Activated naive CD4-positive, alpha-beta T cell treated with anti-CD3 and anti-CD28 coated beads for 36 hours (primary cell): Measurements from ENCODE around the gene VBP1. TPM values are rescaled to one million over a fixed set of nuclear protein-coding genes. Genes with fewer than 3 reads are reported as not detected.

Source experiments
- CTCF ChIA-PET: fragments of 350-600 bp; sonication (Branson Sonifier 250); formaldehyde crosslinking; loops from one replicate; lab custom pipeline; 2021; ENCODE audit warnings: antibody characterized with exemption; lab: Charles Lee
- DNase-seq: peaks from one replicate; pipeline ENCODE4 v3.0.0-alpha.2; 2020
- H3K27ac Mint-ChIP-seq: one replicate; pipeline ENCODE4 v1.8.0; 2021; ENCODE audit warnings: mild to moderate bottlenecking, mixed read lengths
- H3K27me3 Mint-ChIP-seq: one replicate; pipeline ENCODE4 v1.8.0; 2021; ENCODE audit warnings: low read depth, mixed read lengths
- H3K36me3 Mint-ChIP-seq: one replicate; pipeline ENCODE4 v1.8.0; 2021; ENCODE audit warnings: low read depth, mixed read lengths
- H3K4me1 Mint-ChIP-seq: one replicate; pipeline ENCODE4 v1.8.0; 2021; ENCODE audit warnings: low read depth, mixed read lengths
- H3K4me3 Mint-ChIP-seq: one replicate; pipeline ENCODE4 v1.8.0; 2021; ENCODE audit warnings: mild to moderate bottlenecking, moderate library complexity, mixed read lengths
- H3K9me3 Mint-ChIP-seq: one replicate; pipeline ENCODE4 v1.8.0; 2021; ENCODE audit warnings: mixed read lengths
- intact Hi-C: fragments of 100-400 bp; cut with micrococcal nuclease; formaldehyde crosslinking; loops from one replicate; pipeline ENCODE4 v1.15.1; 2023
- total RNA-seq, 2 experiments: library from RNA; stranded (reverse); gene quantifications; one replicate each; pipeline ENCODE4 v1.2.3, GENCODE V29; 2021

Gene VBP1
- total RNA-seq, 2 experiments from 2014 or later = 106 to 110 TPM

GRCh38 chrX:155225774-155226173, 9.5 kb downstream of the VBP1 start:
- peaks cover 35% of the 10 kb centered on the region for H3K36me3 Mint-ChIP-seq
- intact Hi-C loops = no loop called here
- no peak overlapping the region for H3K4me3 Mint-ChIP-seq
- H3K27me3 Mint-ChIP-seq = no peaks in the 10 kb centered on the region
- CTCF ChIA-PET = no interaction called here
- DNase-seq = no peak
- H3K4me1 Mint-ChIP-seq = peaks cover 18% of the 10 kb centered on the region
- H3K9me3 Mint-ChIP-seq = no peaks in the 10 kb centered on the region
- H3K27ac Mint-ChIP-seq = no peak overlapping the region

GRCh38 chrX:155231163-155231562, 14.9 kb downstream of the VBP1 start:
- no peak overlapping the region for H3K4me3 Mint-ChIP-seq
- H3K9me3 Mint-ChIP-seq = no peaks in the 10 kb centered on the region
- no peaks in the 10 kb centered on the region for H3K27me3 Mint-ChIP-seq
- peak overlapping the region; percentile 46 for H3K27ac Mint-ChIP-seq
- peaks cover 20% of the 10 kb centered on the region for H3K36me3 Mint-ChIP-seq
- CTCF ChIA-PET = no interaction called here
- intact Hi-C loops = no loop called here
- DNase-seq = no peak
- peaks cover 21% of the 10 kb centered on the region for H3K4me1 Mint-ChIP-seq

GRCh38 chrX:155235891-155236290, 19.6 kb downstream of the VBP1 start:
- Mint-ChIP-seq H3K36me3 (peaks cover 16% of the 10 kb centered on the region), H3K4me1 (peaks cover 9% of the 10 kb centered on the region), H3K4me3 (no peak overlapping the region), H3K27ac (no peak overlapping the region), H3K27me3 (no peaks in the 10 kb centered on the region), H3K9me3 (no peaks in the 10 kb centered on the region)
- intact Hi-C loops = no loop called here
- CTCF ChIA-PET = no interaction called here
- DNase-seq = no peak

- CTCF ChIA-PET = no interaction called here
- peaks cover 3% of the 10 kb centered on the region for H3K4me1 Mint-ChIP-seq
- DNase-seq = no peak
- no peak overlapping the region for H3K4me3 Mint-ChIP-seq
- H3K27ac Mint-ChIP-seq = no peak overlapping the region
- H3K9me3 Mint-ChIP-seq = no peaks in the 10 kb centered on the region
- H3K27me3 Mint-ChIP-seq = no peaks in the 10 kb centered on the region
- intact Hi-C loops = no loop called here
- peaks cover 10% of the 10 kb centered on the region for H3K36me3 Mint-ChIP-seq
Measured at GRCh38 chrX:155237719-155238118, 21.5 kb downstream of the VBP1 start.

- Mint-ChIP-seq H3K9me3 (no peaks in the 10 kb centered on the region), H3K4me3 (no peak overlapping the region), H3K27ac (no peak overlapping the region), H3K36me3 (peaks cover 7% of the 10 kb centered on the region), H3K27me3 (no peaks in the 10 kb centered on the region), H3K4me1 (no peaks in the 10 kb centered on the region)
- CTCF ChIA-PET = no interaction called here
- no peak for DNase-seq
- intact Hi-C loops = no loop called here
Measured at GRCh38 chrX:155242300-155242699, 26.0 kb downstream of the VBP1 start.

GRCh38 chrX:155246748-155247147, 30.5 kb downstream of the VBP1 start:
- no peaks in the 10 kb centered on the region for H3K9me3 Mint-ChIP-seq
- no peak overlapping the region for H3K4me3 Mint-ChIP-seq
- intact Hi-C loops = no loop called here
- H3K36me3 Mint-ChIP-seq = no peaks in the 10 kb centered on the region
- H3K4me1 Mint-ChIP-seq = no peaks in the 10 kb centered on the region
- no peaks in the 10 kb centered on the region for H3K27me3 Mint-ChIP-seq
- no peak for DNase-seq
- no peak overlapping the region for H3K27ac Mint-ChIP-seq
- CTCF ChIA-PET = no interaction called here

- H3K36me3 Mint-ChIP-seq = no peaks in the 10 kb centered on the region
- no peaks in the 10 kb centered on the region for H3K27me3 Mint-ChIP-seq
- H3K9me3 Mint-ChIP-seq = no peaks in the 10 kb centered on the region
- H3K4me1 Mint-ChIP-seq = no peaks in the 10 kb centered on the region
- no peak overlapping the region for H3K27ac Mint-ChIP-seq
- no peak for DNase-seq
- no peak overlapping the region for H3K4me3 Mint-ChIP-seq
- CTCF ChIA-PET = no interaction called here
- intact Hi-C loops = no loop called here
Measured at GRCh38 chrX:155247497-155247896, 31.2 kb downstream of the VBP1 start.

- no peaks in the 10 kb centered on the region for H3K4me1 Mint-ChIP-seq
- H3K9me3 Mint-ChIP-seq = no peaks in the 10 kb centered on the region
- intact Hi-C loops = no loop called here
- no peak for DNase-seq
- no peaks in the 10 kb centered on the region for H3K36me3 Mint-ChIP-seq
- H3K4me3 Mint-ChIP-seq = no peak overlapping the region
- H3K27me3 Mint-ChIP-seq = no peaks in the 10 kb centered on the region
- no peak overlapping the region for H3K27ac Mint-ChIP-seq
- CTCF ChIA-PET = no interaction called here
Measured at GRCh38 chrX:155251391-155251790, 35.1 kb downstream of the VBP1 start.

GRCh38 chrX:155259752-155260151, 43.5 kb downstream of the VBP1 start:
- H3K9me3 Mint-ChIP-seq = no peaks in the 10 kb centered on the region
- H3K36me3 Mint-ChIP-seq = peaks cover 4% of the 10 kb centered on the region
- H3K4me3 Mint-ChIP-seq = no peak overlapping the region
- CTCF ChIA-PET = interaction anchor here (1.1 kb wide), 1 partner anchor 341 kb away, joined by 3 read pairs; no protein-coding TSS in a partner anchor
- intact Hi-C loops = loop anchor here (5.0 to 10.0 kb wide), 4 partner anchors 355 to 623 kb away; partner anchors contain the start of genes MPP1, SPRY3, TMLHE and VAMP7
- no peak overlapping the region for H3K27ac Mint-ChIP-seq
- H3K27me3 Mint-ChIP-seq = no peaks in the 10 kb centered on the region
- no peak for DNase-seq
- peaks cover 16% of the 10 kb centered on the region for H3K4me1 Mint-ChIP-seq

GRCh38 chrX:155262970-155263754, 46.9 kb downstream of the VBP1 start:
- CTCF ChIA-PET = no interaction called here
- peak overlapping the region; percentile 93 for H3K27ac Mint-ChIP-seq
- peaks cover 17% of the 10 kb centered on the region for H3K4me1 Mint-ChIP-seq
- H3K27me3 Mint-ChIP-seq = no peaks in the 10 kb centered on the region
- intact Hi-C loops = loop anchor here (5.0 to 10.0 kb wide), 4 partner anchors 352 to 619 kb away; partner anchors contain the start of genes MPP1, SPRY3, TMLHE and VAMP7
- H3K36me3 Mint-ChIP-seq = peaks cover 4% of the 10 kb centered on the region
- peak overlapping the region; percentile 86 for H3K4me3 Mint-ChIP-seq
- peak; percentile 22 for DNase-seq
- H3K9me3 Mint-ChIP-seq = no peaks in the 10 kb centered on the region

GRCh38 chrX:155263854-155264628, 47.8 kb downstream of the VBP1 start, which contains the start of gene RAB39B:
TSS of gene RAB39B (minus strand) at chrX:155264491. CDS start at chrX:155264288, 203 bp downstream.
- Mint-ChIP-seq H3K36me3 (peaks cover 4% of the 10 kb centered on the region), H3K4me3 (peak within 1 kb of the TSS; percentile 86), H3K27me3 (no peaks in the 10 kb centered on the region), H3K9me3 (no peaks in the 10 kb centered on the region), H3K4me1 (peaks cover 19% of the 10 kb centered on the region), H3K27ac (peak within 1 kb of the TSS; percentile 93)
- peak; percentile 86 for DNase-seq
- intact Hi-C loops = loop anchor here (1.0 to 10.0 kb wide), 6 partner anchors 15 to 618 kb away; partner anchors contain the start of genes MPP1, SPRY3, TMLHE and VAMP7
- CTCF ChIA-PET = no interaction called here

- peaks cover 11% of the 10 kb centered on the region for H3K4me1 Mint-ChIP-seq
- peaks cover 5% of the 10 kb centered on the region for H3K9me3 Mint-ChIP-seq
- peaks cover 1% of the 10 kb centered on the region for H3K36me3 Mint-ChIP-seq
- no peaks in the 10 kb centered on the region for H3K27me3 Mint-ChIP-seq
- DNase-seq = no peak
- H3K4me3 Mint-ChIP-seq = no peak overlapping the region
- H3K27ac Mint-ChIP-seq = no peak overlapping the region
- intact Hi-C loops = loop anchor here (10.0 kb wide), 3 partner anchors 348 to 498 kb away; partner anchors contain the start of genes MPP1, SPRY3 and TMLHE
- CTCF ChIA-PET = no interaction called here
Measured at GRCh38 chrX:155266439-155266838, 50.2 kb downstream of the VBP1 start.
